GM04504 (cell line): ENCODE measurements around the gene EEF2.

Experiments
- DNase-seq: peaks from one replicate; pipeline ENCODE4 v3.0.0-alpha.2; 2012; ENCODE audit warnings: low read depth

Gene EEF2

DNA sequence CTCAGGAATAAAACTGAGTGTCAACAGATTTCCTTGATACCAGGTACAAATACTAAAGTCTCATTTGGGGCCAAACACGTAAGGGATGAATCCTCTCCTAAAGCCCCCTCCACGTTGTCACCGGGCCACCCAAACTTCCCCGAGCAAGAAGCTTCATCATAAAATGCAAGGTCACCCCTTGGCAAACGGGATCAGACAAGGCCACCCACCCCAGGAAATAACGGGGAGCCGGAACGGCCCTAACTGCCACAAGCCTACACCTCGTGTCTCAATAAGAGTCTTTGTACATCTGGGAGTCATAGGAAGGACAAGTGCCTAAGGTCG, 717 bp downstream of the EEF2 start:
- no peak for DNase-seq

DNA sequence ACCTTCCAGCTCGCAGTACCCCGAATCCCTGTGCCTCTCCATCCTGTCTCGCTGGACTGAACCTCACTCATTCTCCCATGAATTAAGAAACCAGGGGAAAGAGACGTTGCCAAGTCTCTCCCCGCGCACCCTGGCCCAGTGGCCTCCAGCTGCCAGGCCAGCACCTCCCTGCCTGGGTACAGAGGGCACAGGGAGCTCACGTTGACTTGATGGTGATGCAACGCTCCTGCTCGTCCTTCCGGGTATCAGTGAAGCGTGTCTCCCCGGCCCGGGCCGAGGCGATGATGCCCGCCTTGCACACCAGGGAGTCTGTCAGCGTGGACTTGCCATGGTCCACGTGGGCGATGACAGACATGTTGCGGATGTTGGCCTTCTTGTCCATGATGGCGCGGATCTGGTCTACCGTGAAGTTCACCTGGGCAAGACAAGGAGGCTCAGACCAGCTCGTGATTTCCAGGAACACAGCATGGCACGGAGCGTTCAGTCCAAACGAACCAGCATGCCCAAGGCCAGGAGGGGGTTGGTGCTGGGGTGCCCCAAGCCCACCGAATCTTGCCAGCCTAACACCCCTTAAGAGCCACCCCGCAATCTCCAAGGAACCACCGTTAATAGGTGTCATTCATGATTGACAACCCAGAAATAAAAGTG, 1.2 kb downstream of the EEF2 start:
- no peak for DNase-seq

DNA sequence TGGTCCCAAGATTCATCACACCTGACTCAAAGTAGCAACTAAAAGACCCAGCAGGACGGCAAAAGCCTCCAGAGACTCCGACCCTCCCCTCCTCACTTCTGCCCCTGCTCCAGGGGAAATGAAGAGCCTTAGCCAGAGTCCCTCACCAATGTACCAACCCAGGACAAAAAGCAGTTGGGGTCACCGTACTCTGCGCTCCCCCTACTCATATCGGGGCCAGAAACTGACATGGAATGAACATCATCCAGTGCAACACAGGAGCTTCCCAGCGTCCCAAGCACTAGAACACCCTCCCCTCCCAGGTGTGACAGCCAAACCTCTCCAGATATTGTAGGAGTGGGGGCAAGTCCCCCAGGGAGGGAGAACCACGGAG, 1.7 kb downstream of the EEF2 start:
- no peak for DNase-seq

DNA sequence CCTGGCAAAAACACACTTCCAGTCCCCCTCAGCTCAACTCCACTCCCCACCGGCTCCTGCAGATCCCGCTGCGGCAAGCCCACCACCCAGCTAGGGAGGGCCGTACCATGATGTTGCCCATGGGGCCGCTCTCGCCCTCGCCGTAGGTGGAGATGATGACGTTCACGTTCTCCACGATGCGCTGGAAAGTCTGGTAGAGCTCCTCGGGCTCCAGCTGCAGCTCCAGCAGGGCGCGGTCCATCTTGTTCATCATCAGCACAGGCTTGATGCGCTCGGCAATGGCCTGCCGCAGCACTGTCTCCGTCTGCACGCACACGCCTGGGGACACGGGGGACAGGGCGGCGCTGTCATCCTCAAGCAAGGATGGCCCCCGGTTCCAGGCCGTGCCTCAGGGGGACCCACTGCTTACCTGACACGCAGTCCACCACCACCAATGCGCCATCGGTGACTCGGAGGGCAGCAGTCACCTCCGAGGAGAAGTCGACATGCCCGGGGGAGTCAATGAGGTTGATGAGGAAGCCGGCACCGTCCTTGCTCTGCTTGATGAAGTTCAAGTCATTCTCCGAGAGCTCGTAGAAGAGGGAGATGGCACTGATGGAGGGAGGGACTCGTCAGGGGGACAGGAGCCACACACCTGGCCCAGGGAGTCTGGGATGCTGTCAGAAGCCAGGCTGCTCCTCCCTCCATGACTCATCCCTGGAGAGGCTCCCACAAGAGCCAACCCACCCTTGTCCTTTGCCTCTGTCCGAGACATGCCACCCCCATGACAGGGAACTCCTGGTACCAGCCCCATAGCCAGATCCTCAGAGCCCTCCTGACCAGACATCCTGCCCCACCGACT, 2.3 kb downstream of the EEF2 start:
- no peak for DNase-seq

DNA sequence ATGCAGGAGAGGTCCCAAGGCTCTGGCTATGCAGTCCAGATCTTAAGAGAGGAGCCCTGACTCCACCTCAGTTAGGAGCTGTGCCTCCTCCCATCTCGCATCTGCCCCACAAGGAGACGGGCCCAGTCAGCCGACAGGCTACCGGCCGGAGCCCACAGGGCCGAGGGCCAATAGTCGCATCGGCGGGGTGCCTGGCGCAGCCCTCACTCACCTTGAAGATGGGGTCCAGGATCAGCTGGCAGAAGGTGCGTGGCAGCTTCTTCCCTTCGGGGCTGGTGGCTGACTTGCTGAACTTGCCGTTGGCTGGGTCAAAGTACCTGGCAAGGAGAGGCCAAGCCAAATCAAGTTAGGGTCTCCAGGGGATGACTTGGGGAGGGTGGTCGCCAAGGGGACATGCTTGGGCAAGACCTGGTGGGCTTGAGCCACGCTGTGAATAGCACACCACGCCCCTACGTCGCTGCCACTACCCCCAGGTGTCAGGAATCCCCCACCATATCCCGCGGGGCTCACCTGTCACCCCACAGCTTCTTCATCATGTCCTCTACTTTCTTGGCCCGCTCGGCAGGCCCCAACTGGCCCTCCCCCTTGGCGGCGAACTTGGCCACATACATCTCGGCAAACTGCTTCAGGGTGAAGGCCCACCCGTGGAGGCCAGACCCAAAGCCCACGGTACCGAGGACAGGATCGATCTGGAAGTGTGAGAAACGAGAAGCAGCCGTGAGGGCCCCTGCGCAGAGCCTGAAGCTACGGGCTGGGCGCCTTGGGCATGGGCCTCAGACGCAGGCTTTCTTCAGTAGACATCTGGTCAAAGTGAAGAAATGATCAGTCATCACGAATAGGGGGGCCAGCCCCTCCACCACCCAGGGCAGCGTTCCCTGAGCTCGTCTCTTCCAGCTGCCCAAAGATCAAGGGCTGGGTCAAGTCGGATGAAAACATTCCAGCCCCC, 3.3 kb downstream of the EEF2 start:
- DNase-seq, result no peak

DNA sequence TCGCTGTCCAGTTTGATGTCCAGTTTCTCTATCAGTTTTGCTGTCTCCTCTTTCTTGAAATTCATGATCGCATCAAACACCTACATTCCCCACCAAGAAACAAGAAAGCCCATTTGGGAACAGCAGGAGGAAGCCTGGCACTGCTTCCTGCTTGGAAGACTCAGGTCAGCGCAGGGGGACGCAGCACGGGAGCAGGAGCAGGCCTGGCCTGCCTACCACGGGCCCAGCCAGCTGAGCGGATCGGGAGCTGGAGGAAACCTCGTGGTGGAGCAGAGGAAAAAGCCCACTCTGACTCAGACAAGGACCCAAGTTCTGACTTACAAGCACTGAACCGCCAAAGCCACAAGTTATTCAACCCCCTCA, 3.9 kb downstream of the EEF2 start:
- DNase-seq, result no peak

DNA sequence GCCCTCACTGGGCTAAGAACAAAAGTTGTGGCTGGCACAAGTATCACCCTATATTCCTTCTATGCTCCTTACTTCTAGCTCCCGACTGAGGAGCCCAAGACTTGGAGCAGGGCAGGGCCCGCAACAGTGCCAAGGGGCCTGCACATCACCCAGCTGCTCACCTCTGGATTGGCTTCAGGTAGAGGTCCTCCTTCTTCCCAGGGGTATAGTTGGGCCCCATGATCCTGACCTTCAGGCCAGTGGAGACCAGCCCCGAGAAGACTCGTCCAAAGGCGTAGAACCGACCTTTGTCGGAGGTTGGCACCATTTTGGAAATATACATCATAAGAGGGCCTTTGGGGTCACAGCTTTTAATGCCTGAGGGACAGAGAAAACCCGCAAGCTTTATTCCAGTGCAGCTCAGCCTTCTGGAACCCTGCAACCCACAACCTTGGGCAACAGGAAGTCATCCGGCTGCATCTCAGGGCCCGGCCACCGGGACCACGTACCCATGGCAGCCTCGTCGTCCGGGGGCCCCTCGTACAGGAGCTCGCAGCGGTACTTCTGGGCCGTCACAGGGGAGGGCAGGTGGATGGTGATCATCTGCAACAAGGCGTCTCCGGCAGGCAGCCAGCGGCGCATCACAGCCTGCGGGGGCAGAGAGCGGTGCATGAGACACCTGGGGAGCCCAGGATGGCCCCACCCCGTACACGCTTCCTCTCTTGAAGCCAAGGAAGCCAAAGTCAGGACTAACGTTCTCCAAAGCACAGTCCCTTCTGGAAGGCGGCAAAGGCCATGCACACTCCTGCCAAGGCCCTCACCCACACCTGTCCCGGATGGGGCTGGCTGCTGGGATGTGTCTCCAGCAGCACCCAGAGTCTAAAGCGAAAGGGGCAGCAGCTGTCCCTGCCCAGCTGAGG, 4.7 kb downstream of the EEF2 start:
- no peak for DNase-seq

DNA sequence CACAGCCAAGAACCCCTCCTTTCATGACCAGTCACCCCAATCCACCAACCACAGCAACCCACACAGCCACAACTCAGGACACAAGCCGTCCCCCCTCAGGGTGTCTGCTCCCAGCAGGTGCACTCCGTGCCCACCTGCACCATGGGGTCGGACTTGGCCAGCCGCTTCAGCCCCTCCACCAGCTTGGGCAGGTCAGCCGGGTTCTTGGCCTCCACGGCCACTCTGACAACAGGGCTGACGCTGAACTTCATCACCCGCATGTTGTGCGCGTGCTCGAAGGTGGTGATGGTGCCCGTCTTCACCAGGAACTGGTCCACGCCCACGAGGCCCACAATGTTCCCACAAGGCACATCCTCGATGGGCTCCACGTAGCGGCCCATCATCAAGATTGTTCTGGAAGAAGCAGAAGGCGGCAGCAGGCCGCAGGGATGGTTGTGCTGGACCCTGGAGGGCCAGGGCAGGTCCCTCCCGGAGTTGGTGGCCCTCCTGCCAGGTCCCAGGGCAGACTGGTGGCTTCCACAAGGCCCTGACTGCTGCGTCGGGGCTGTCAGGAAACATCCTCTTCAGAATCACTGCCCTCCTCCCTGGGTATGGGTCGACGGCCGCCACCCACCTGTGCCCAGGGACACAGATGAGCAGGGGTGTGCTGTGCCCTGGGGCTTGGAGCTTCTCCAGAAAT, 5.5 kb downstream of the EEF2 start:
- no peak for DNase-seq

DNA sequence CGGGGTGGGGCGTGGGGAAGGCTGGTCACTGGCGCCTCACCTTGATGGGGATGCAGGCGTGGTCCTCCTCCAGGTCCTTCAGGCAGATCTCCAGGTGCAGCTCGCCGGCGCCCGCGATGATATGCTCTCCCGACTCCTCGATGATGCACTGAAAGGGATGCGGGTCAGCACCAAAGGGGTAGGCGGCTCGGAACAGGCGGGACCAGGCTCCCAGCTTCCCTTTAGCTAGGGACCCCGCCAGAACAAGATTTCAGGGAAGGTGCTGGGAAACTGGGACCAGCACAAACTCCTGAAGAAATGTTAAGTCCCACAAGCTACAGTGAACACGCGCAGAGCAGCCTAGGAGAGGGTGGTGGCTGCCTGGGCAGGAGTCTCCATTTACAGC, 6.0 kb downstream of the EEF2 start:
- DNase-seq, result no peak

DNA sequence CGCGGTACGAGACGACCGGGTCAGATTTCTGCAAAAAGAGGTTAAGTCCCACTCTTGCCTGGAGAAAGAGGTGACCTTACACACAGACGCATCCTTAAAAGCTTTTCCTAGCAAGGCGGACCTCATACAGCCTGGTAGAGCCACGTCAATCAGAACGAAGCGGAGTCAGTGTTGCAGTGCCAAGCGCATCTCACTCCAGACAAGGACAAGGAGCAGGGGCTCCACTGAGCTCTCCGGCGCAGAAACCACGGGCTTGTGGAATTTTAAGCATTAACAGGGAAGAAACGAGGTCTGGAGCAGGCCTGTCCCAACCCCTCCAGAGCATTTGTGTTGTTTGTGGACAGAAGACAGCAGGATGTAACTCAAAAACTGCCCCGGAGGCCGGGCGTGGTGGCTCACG, 7.1 kb downstream of the EEF2 start:
- no peak for DNase-seq

DNA sequence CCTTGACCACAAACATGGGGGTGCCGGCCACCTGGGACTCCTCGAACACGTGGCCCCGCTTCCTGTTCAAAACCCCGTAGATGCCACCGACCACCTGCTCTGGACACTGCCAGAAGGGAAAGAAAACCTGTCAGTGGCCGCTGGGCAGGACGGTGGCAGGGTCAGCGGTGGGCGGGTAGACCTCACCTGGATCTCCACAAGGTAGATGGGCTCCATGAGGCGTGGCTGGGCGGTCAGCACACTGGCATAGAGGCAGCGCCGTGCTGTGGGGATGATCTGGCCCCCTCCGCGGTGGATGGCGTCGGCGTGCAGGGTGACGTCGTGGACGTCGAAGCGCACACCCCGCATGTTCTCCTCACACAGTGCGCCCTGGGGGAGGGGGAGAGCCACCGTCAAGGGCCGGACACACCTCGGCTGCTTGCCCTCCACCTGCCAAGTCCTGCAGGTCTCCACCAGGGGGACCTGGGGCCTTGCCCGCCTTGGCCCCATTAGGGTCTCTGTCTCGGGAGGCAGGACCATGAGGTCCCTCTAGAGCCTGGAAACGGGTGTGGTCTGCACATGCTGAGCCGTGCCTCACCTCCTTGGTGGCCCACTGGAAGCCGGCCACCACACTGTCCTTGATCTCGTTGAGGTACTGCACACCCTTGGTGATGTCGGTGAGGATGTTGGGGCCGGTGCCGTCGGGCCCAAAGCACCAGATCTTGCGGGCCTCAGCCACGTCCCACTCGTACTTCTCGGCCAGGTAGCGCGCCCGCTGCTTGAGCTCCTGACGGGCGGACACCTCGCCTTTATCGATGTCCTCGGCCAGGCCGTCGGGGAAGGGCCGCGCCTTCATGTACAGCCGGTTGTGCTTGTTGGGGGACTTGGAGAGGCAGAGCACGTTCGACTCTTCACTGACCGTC, 7.8 kb downstream of the EEF2 start:
- no peak for DNase-seq

DNA sequence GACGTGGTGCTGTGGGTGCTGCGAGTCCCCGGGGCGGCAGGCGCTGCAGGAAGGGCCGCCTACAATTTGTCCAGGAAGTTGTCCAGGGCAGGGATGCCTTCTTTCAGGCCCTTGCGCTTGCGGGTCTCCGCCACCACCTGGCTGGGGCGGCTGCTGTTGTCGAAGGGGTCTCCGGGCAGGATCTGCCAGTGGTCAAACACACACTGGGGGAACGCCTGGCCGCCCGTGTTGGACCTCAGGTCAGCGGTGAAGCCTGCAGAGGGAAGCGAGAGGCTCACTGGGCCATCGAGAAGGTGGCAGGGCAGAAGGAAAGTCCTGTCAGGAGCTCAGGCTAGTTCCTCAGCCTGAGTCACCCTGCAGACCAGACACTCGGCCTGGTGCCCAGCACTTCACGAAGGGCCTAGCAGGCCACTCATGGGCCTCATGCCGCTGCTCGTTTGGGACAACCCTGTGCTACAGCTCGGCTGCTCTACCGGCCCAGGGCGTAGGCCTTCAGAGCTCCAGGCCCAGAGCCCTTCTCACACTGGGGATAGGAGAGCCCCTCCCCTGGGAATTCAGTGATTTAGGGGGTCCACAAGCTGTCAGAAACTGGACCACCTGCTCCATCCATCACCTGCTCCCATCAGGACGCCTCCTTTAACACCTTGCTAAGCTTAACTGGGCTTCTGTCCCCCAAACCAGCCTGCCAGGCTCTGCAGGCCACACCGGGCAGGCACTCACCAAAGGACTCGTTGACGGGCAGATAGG, 8.6 kb downstream of the EEF2 start:
- DNase-seq, result no peak

DNA sequence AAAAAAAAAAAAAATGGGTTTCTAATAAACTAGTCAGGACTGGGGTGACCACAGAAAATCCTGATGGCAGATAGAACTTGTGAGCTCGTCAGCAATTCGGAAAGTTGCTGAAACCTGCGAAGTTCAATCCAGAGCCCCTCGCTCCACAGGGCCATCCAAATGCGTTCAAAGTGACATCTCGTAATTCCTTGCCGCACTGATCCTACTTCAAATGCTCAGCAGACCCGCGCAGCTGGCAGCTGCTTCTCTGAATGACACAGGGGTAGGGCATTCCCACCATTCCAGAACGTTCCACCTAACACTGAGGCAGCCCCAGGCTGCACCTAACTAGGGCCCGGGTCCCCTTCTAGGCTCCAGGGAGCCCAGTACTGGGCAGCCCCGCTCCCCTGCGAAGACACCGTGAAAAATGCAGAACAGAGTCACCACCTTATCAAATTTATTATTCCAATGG, 9.6 kb downstream of the EEF2 start:
- no peak for DNase-seq

DNA sequence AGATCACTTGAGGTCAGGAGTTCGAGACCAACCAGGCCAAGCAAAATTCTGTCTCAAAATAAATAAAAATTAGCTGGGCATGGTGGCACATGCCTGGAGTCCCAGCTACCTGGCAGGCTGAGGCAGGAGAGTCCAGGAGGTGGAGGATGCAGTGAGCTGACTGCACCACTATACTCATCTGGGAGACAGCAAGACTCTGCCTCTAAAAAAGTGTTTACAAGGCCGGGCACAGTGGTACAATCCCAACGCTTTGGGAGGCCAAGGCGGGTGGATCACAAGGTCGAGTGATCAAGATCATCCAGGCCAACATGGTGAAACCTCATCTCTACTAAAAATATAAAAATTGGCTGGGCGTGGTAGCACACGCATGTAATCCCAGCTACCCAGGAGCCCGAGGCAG, 10.1 kb downstream of the EEF2 start:
- DNase-seq, result no peak

DNA sequence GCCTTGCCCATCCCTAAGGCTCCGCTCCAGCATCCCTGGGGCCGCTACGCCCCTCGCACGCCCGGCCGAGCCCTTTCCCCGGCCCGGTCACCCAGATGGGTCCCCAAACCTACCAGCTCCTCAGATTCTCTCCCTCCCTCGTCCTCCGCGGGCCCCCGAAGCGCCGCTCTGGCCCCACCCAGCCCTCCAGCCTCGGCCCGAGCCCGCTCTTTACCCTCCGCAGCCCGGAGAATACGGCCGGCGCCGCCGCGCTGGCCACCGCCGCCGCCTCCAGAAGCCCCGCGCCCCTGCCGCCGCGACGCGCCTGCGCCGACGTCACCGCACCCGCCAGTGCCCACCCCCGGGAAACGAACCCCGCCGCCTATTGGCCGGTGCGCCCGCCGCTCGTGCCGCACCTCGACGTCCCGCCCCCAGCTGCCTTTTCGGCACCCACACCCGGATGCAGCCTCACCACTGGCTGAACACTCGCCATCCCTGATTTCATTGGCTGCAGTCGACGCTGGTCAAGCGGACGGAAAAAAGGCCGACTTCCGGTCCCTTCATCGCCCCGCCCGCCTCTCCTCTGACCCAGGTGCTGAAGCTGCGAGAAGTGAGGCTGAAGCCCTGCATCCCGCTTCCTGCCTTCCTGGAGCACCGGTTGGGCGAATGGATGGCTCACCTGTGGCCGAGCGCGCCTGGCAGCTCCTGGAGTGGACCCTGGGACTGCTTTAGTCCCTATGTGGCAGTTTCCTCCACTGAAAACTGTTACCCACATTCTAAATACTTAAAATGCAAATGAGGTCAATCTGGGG, 14.3 kb downstream of the EEF2 start, which contains the start of gene DAPK3:
DAPK3 (minus strand) TSS at position 292 of the 791 bp plus-strand sequence. CDS start 1,364 bp downstream, outside the sequence.
- peak; percentile 96 for DNase-seq

DNA sequence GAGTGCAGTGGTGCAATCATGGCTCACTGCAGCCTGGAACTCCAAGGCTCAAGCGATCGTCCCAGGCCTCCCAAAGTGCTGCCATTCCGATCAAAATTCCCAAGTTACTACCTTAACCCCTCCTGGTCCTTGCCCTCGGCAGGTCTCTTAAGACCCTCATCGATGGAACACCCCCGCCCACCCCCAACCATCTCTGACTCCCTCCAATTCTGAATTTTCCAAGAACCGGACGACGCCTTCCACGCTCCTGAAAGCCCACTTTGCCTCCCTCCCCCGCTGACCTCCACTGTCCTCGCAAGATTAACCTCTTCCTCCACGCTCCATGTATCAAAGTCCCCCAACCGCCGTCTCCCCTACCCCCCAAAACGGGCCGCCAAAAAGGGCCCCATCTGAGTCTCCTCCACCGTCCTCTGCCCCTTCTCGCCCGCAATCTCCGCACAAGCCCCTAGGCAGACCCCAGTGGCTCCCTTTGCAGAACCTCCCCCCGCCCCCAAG, 14.9 kb downstream of the EEF2 start:
- no peak for DNase-seq

DNA sequence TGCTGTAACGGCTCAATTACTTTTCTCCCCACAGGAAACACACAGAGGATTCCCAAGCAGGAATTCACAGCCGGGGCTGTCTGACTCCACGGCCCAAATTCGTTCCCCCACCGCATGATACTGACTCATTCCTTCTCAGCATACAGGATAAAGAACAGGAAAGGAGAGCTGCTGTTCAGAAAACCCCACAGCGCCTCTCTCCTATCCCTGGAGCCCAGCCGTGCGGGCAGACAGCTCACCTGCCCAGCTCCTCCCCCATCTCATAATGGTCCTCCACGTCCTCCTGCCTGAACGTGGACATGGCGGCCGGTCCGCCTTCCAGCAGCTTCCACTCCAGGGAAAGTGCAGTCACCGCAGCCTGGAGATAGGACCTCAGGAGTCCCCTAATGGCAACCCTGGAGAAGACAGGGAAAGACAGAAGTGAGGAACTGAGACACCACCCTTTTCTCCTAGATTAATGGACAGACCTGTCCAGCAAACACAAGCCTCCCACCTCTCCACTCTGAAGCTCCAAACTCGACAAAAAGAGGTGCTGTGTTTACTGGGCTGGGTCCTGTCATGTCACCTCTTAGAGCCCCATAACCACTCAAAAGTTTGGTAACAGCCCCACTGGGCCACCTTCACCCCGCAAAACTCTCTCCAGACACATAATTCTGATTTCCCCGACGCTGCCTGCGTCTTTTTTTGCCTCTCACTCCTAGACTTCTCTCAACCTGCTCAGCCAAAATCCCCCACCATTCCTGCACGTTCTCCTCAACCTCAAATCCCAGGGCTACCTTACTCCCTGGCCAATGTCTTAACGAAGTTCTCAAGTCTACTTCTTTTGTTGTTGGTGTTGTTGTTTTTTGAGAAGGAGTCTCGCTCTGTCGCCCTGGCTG, 15.6 kb downstream of the EEF2 start:
- peak; percentile 84 for DNase-seq
